Activated CD4-positive, alpha-beta T cell treated with anti-CD3 and anti-CD28 coated beads for 48 hours (primary cell): Measurements from ENCODE around the gene RNGTT.
"Not testable (repeated sequence)": the region's sequence is repeated elsewhere in the genome, so short reads cannot be mapped to it uniquely, and the experiment has no call there.

Experiments used
- DNase-seq: peaks from one replicate; pipeline ENCODE4 v3.0.0-alpha.2; 2020

The RNGTT gene

DNA sequence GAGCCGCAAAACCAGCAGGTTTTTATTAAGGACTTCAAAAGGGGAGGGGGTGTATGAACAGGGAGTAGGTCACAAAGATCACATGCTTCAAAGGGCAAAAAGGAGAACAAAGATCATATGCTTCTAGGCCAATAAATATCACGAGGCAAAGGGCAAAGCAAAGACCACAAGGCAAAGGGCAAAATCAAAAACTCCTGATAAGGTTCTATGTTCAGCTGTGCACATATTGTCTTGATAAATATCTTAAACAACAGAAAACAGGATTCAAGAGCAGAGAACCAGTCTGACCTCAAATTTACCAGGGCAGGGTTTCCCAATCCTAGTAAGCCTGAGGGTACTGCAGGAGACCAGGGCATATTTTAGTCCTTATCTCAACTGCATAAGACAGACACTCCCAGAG is 5.8 kb upstream of the RNGTT start:
- not testable (repeated sequence) for DNase-seq

DNA sequence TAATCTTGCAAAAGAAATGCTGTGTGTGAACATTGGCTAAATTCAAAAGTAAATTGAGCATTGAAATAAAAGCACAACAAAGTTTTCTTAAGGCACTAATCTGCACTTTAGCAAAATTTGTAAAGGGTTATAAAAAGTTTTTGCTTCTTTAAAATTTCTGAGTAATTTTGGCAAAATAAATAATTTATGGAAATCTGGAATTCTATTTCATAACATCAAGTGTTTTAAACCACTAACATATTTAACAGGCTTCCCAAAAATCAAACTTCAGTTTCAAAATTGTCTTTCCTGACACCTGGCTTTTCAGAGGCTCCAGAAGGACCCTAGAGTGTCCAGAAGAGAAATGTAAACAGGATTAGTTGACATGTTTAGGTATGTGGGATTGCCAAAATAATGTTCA is 4.5 kb upstream of the RNGTT start:
- no peak for DNase-seq

DNA sequence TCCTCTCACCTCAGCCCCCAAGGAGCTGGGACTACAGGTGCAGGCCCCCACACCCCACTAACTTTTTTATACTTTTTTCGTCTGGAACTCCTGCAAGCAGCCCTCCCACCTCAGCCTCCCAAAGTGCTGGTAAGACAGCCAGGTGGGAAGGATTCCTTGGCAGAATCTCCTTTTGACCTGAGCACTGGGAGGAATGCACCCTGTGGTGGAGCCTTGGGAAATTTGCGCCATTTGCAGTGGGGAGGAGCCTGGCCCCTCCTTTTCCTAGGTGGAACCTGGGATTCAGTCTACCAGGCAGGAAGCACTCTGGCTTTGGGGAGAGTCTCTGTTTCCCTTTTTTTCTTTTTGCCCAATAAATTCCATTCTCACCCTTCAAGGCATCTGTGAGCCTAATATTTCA is 2.3 kb upstream of the RNGTT start:
- no peak for DNase-seq

DNA sequence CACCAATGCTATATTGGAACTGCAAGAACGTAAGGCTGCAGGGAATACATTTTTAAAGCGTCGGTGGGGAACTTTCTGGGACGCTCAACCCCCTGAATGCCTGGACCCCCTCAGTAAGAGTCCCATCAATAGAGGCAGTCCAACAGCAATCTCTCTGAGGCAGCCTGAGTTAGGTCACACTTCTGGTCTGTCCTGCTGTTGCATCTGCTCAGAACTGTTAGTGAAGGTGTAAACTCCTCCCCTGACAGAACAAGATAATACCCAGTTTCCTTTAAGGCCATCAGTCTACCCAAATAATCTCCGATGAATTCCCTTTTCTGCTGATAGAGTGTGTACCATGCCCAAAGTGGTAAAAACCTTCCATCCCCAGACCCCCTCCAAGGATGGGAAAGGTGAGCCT is 1.1 kb upstream of the RNGTT start:
- no peak for DNase-seq

DNA sequence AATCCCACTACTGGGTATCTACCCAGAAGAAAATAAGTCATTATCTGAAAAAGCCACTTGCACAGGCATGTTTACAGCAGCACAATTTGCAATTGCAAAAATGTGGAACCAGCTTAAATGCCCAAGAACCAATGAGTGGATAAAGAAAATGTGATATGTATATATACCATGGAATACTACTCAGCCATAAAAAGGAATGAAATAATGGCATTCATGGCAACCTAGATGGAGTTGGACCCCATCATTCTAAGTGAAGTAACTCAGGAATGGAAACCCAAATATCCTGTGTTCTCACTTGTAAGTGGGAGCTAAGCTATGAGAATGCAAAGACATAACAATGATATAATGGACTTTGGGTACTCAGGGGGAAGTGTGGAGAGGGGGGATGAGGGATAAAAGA is 4.6 kb downstream of the RNGTT start:
- no peak for DNase-seq

DNA sequence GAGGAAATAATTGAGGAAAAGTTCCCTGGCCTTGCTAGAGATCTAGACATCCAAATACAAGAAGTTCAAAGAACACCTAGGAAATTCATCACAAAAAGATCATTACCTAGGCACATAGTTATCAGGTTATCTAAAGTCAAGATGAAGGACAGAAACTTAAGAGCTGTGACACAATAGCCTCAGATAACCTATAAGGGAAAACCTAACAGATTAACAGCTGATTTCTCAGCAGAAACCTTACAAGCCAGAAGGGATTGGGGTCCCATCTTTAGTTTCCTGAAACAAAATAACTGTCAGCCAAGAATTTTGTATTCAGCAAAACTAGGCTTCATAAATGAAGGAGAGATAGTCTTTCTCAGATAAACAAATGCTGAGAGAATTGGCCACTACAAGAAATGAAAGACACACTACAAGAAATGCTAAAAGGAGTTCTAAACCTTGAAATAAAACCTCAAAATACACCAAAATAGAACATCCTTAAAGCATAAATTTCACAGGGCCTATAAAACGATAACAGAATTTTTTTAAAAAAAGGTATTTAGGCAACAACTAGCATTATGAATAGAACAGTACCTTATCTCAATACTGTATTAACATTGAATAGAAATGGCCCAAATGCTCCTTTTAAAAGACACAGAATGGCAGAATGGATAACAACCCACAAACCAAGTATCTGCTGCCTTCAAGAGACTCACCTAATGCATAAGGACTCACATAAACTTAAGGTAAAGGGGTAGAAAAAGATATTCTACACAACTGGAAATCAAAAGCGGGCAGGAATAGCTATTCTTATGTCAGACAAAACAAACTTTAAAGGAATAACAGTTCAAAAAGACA is 9.7 kb downstream of the RNGTT start:
- no peak for DNase-seq

DNA sequence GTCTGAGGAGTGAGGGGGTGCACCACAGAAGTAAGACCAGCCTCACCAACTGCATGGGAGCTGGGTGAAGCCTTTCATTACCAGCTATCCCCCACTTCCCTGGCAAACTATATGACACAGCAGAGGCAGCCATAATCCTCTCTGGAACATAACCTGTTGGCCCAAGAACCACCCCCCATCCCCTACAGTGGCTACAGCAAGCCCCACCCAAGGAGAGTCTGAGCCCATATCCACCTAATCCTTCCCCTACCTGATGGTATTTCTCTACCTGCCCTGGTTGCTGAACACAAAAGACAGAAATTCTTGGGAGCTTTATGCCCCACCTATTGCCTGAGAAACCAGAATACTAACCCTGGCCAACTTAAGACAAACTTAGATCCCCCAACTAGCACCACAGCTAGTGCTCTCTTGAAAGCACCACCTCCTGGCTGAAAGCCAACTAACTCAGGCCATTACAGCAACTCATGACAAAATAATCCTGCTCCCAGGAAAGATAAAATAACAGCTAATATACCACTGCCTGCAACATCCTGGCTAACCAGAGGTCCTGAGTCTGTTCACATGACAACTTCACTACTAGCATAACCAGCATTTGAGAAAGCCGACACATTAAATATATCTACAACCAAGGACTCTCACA is 11.2 kb downstream of the RNGTT start:
- no peak for DNase-seq

DNA sequence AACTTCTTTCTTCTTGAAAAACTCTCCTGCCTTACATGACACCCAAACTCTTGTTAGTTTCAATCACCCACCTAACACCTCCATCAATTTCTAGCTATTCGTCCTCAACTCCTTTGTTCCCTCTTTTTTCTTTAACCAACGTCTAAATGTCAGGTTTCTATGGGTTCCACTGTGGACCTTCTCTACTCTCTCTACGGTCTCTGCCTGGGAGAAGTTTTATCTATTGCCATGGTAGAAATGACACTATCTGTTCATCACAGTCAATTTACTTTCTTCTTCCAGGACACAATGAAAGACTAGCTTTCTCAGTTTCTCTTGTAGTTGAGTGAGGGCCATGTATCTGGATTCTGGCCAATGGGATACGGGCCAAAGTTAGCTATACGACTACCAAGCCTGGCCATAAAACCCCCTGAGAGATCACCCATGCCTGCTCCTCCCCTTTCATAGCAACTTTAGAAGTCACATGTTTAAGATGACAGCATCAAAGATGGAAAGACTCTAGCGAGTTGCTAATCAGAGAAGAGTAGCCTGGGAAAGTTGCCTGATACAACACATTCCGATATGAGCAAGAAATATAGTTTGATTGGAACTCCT is 17.9 kb downstream of the RNGTT start:
- no peak for DNase-seq

DNA sequence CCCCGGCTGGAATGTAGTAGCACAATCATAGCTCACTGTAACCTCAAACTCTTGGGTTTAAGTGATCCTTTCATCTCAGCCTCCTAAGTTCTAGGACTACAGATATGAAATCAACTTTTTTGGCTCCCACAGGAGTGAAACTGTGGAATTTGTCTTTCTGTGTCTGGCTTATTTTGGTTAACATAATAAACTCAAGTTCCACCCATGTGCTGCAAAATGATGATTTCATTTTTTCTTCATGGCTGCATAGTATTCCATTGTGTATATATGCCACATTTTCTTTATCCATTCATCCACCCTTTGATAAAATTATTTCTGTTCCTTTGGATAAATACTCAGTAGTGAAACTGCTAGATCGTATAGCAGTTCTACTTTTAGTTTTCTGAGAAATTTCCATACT is 29.9 kb downstream of the RNGTT start:
- no peak for DNase-seq

DNA sequence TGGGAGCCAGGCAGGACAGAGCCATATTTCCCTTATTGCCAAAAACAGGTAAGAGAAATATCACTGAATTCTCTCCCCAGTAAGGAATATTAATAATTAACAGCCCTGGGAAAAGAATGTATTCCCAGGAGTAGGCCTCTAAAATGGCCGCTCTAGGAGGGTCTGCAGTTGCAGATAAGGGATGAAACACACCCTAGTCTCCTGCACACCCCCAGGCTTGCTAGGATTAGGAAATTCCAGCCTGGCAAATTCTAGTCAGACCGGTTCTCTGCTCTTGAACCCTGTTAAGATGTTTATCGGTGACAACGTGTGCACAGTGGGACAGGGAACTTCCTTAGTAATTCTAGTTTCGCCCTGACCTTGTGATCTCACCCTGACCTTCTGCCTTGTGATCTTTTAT is 31.4 kb downstream of the RNGTT start:
- DNase-seq = not testable (repeated sequence)

DNA sequence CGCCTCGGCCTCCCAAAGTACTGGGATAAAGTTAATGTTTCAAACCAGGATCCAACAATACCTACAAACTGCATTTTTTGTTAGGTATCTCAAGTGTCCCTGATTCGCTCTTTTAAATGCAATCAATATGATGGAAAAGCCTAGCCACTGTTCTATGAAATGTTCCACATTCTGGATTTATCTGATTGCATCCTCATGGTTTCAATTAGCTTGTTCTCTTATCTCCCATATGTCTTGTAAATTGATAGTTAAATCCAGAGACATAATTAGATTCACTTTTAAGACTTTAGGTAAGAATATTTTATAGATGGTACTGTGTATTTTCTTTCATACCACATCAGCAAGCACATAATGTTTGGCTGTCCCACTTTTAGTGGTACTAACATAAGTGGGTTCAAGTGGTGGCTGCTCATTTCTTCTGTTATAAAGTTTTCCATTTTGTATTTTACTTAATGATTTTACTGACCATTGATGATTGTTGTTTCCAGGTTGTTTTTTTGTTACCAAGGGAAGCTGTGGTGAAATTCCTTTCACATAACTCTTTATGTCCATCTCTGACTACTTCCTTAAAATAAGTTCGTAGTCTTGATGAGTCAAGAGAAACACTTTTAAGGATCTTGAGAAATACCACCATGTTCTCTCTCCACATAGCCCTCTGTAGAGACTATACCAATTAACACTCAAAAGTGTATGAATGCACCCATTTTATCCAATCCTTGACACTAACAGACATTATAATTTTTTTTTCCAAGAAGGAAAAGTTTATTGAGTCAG is 40.5 kb downstream of the RNGTT start:
- DNase-seq = no peak

DNA sequence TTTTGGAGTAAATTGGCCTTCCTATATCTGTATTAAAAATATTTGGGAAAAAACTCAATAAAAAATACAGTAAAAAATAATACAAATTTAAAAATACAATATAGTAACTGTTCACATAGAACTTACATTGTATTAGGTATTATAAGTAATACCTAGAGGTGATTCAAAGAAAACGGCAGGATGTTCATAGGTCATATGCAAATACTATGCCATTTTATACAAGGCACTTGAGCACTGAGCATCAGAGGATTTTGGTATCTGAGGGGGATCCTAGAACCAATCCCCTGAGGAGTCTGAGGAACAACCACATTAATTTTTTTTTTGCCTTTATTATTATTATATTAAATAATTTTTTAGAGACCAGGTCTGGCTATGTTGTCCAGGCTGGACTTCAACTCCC is 41.7 kb downstream of the RNGTT start:
- DNase-seq = no peak

DNA sequence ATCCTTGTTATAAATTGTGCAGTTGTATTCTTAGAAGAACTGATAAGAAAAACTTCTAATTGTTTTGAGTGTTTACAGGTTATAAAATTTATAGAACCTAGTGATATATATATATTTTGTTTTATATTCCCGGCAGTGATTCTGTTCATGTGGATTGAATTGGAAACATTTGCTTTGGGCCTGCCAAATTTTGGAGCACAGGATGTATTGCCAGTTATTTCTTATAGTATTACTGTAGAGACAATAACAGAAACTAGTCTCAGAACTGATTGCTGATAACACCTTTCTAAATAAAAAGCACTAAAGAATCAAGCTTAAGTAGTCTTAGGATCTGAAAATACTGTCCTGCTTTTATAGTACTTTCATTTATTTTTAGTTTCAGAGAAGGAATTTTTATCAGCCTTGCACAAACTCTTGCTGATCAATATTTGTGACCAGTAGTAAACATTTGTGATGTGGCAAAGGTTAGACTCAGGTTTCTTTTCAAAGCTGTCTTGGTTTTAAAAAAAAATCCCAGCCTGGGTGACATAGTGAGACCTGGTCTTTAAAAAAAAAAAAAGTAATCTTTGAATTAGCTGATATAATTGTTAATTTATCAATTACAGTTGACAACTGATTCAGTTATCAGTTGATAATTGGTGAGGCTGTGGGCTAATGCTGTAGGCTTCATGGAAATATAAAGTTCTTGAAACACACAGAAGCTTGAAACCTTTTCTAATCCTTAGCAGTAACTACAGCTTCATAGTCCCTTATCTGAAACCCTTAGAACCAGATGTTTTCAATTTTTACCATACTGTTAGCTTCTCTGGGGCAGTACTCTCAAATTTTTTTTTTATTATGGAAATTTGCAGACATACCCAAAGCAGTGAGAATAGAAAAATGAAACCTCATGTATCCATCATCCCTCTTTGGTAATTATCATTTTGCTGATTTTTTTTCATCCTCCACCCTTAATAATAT is 42.4 kb downstream of the RNGTT start:
- DNase-seq = no peak

DNA sequence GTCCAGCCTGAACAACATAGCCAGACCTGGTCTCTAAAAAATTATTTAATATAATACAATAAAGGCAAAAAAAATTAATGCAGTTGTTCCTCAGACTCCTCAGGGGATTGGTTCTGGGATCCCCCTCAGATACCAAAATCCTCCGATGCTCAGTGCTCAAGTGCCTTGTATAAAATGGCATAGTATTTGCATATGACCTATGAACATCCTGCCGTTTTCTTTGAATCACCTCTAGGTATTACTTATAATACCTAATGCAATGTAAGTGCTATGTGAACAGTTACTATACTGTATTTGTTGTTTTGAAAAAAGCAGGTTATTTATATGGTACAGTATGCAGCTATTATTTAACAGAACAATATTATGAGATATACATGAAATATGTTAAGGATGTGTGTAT is 43.3 kb downstream of the RNGTT start:
- no peak for DNase-seq

DNA sequence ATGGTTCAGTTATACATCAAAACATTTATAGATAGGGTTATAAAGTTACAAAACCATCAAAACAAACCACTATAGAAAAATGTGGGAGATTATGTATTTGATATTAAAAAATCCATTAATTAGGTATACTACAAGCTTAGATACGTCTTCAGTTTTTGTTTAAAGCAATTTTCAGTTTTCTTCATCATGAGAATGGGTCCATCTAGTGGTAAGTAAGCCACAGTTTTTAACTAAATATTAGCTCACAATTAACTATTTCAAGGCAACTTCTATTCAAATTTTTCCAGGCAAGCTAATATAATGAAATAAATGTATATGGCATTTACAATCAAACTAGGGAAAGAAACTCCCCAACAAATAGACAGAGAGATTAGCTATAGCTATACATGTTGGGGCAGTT is 44.4 kb downstream of the RNGTT start:
- no peak for DNase-seq

DNA sequence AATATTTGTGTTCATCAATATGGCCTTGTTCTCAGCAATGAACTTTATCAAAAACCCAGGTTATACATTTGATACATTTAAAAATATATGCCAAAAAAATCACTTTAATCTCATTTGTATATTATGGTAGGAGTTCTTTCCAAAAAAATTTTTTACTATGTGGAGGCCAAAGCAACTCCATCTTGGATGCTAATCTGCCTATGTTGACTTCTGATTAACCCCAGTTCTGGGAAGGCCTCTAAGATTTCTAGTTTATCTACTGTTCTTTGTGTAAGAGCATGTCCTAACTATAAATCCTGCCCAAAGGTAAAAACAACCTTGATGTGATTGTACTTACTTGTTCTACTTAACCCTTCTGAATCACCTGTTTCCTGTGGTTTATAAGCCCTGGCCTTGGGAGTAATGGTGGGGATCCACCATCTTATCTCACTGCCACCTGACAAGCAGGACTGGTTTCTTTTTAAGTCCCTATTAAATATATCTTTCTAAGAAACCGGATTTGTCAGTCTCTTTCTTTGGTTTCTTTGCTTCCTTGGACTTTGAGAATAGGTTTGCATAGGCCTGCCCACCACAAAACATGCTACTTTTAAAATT is 46.7 kb downstream of the RNGTT start:
- DNase-seq = no peak

DNA sequence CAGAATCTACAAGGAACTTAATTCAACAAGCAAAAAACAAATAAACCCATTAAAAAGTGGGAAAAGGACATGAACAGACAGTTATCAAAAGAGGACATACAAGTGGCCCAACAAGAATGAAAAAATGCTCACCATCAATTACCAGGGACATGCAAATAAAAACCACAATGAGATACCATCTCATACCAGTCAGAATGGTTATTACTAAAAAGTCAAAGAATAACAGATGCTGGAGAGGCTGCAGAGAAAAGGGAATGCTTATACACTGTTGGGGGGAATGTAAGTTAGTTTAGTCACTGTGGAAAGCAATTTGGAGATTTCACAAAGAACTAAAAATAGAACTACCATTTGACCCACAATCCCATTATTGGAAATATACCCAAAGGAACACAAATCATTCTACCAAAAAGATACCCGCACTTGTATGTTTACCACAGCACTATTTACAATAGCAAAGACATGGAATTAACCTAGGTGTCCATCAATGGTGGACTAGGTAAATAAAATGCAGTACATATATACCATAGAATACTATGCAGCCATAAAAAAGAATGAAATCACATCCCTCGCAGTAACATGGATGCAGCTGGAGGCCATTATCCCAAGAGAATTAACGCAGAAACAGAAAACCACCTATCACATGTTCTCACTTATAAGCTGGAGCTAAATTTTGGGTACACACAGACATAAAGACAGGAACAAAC is 48.4 kb downstream of the RNGTT start:
- no peak for DNase-seq

DNA sequence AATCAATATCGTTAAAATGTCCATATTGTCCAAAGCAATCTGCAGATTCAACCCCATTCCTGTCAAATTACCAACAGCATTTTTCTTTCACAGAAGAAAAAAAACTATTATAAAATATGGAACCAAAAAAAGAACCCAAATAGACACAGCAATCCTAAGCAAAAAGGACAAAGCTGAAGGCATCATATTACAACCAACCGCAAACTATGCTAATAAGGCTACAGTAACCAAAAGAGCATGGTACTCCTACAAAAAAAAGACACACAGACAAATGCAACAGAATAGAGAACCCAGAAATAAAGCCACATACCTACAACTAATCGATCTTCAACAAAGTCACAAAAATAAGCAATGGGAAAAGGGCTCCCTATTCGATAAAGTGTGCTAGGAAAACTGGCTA is 49.2 kb downstream of the RNGTT start:
- no peak for DNase-seq

DNA sequence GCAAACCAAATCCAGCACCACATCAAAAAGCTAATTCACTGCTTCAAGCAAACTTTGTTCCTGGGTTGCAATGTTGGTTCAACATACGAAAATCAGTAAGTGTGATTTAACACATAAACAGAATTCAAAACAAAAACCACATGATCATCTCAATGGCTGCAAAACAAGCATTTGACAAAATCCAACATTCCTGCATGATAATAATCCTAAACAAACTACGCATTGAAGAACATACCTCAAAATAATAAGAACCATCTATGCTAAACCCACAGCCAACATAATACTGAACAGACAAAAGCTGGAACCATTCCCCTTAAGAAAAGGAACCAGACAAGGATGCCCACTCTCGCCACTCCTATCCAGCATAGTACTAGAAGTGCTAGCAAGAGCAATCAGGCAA is 49.9 kb downstream of the RNGTT start:
- no peak for DNase-seq

DNA sequence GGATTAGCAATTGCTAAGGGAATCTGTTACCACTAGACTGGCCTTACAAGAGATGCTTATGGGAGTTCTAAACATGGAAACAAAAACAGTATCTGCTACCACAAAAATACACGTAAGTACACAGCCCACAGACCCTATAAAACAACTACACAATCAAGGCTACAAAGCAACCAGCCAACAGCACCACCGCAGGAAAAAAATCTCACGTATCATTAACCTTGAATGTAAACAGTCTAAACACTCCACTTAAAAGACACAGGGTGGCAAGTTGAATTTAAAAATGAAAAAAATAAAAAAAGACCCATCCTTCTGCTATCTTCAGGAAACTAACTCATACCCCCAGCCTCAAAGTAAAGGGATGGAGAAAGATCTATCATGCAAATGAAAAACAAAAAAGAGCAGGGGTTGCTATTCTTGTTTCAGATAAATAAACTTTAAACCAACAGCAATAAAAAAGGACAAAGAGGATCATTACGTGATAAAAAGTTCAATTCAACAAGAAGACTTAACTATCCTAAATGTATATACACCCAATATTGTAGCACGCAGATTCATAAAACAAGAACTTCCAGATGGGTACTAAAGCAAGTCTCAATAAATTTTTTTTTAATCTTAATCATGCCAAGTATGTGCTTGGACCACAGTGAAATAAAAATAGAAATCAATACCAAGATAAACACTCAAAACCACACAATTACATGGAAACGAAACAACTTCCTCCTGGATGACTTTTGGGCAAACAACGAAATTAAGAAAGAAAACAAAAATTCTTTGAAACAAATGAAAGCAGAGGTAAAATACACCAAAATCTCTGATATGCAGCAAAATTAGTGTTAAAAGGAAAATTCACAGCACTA is 52.3 kb downstream of the RNGTT start:
- DNase-seq = no peak
